Activated CD4-positive, alpha-beta T cell treated with anti-CD3 and anti-CD28 coated beads, Interleukin-2, amount 50 U/mL, for 24 hours (primary cell): ENCODE data around the gene NEDD4L.
A peak's percentile ranks its signal among the peaks of the same experiment; 100 is the strongest.
"Not testable (repeated sequence)": the region's sequence is repeated elsewhere in the genome, so short reads cannot be mapped to it uniquely, and the experiment has no call there.

Experiments used
- DNase-seq, 2 donors: peaks; one replicate each; pipeline ENCODE4 v3.0.0-alpha.2; 2020; ENCODE audit warnings: low read depth in 1 of 2, low spot score in 1 of 2

Gene NEDD4L

GRCh38 chr18:58408665-58409064 lies 364.6 kb downstream of the NEDD4L start:
- DNase-seq = no peak

- DNase-seq = no peak
These were observed 365.9 kb downstream of the NEDD4L start for GRCh38 chr18:58409802-58410445.

GRCh38 chr18:58411323-58411722 lies 367.3 kb downstream of the NEDD4L start:
- no peak for DNase-seq

- DNase-seq = no peak
These were observed 369.0 kb downstream of the NEDD4L start for GRCh38 chr18:58412844-58413666.

GRCh38 chr18:58413667-58414628 lies 369.9 kb downstream of the NEDD4L start:
- no peak for DNase-seq

- no peak for DNase-seq
These were observed 372.1 kb downstream of the NEDD4L start for GRCh38 chr18:58416014-58416703.

- no peak for DNase-seq
These were observed 373.0 kb downstream of the NEDD4L start for GRCh38 chr18:58416704-58417683.

GRCh38 chr18:58417752-58418151 lies 373.7 kb downstream of the NEDD4L start:
- DNase-seq = no peak

- no peak for DNase-seq
These were observed 374.3 kb downstream of the NEDD4L start for GRCh38 chr18:58418361-58418760.

GRCh38 chr18:58419587-58420199 lies 375.7 kb downstream of the NEDD4L start:
- DNase-seq = no peak

- DNase-seq = no peak
These were observed 382.6 kb downstream of the NEDD4L start for GRCh38 chr18:58426611-58427010.

- no peak for DNase-seq
These were observed 383.3 kb downstream of the NEDD4L start for GRCh38 chr18:58427321-58427720.

GRCh38 chr18:58429442-58429841 lies 385.4 kb downstream of the NEDD4L start:
- DNase-seq = no peak

- DNase-seq = no peak
These were observed 387.2 kb downstream of the NEDD4L start for GRCh38 chr18:58431215-58431614.

- no peak for DNase-seq
These were observed 388.2 kb downstream of the NEDD4L start for GRCh38 chr18:58432050-58432727.

- DNase-seq = not testable (repeated sequence)
These were observed 391.4 kb downstream of the NEDD4L start for GRCh38 chr18:58435221-58436005.

- peak in 1 of 2 donors; percentile 6 for DNase-seq
These were observed 394.3 kb downstream of the NEDD4L start for GRCh38 chr18:58438161-58438957.
